Activated CD8-positive, alpha-beta memory T cell treated with anti-CD3 and anti-CD28 coated beads, Interleukin-2, amount 50 U/mL, for 1 hour (primary cell): Measurements from ENCODE around the gene PREB.
"Not testable (repeated sequence)": the region's sequence is repeated elsewhere in the genome, so short reads cannot be mapped to it uniquely, and the experiment has no call there.

Experiments used
- DNase-seq: peaks from one replicate; pipeline ENCODE4 v3.0.0-alpha.2; 2020; ENCODE audit errors: extremely low read depth

Gene PREB, protein sequence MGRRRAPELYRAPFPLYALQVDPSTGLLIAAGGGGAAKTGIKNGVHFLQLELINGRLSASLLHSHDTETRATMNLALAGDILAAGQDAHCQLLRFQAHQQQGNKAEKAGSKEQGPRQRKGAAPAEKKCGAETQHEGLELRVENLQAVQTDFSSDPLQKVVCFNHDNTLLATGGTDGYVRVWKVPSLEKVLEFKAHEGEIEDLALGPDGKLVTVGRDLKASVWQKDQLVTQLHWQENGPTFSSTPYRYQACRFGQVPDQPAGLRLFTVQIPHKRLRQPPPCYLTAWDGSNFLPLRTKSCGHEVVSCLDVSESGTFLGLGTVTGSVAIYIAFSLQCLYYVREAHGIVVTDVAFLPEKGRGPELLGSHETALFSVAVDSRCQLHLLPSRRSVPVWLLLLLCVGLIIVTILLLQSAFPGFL

DNA sequence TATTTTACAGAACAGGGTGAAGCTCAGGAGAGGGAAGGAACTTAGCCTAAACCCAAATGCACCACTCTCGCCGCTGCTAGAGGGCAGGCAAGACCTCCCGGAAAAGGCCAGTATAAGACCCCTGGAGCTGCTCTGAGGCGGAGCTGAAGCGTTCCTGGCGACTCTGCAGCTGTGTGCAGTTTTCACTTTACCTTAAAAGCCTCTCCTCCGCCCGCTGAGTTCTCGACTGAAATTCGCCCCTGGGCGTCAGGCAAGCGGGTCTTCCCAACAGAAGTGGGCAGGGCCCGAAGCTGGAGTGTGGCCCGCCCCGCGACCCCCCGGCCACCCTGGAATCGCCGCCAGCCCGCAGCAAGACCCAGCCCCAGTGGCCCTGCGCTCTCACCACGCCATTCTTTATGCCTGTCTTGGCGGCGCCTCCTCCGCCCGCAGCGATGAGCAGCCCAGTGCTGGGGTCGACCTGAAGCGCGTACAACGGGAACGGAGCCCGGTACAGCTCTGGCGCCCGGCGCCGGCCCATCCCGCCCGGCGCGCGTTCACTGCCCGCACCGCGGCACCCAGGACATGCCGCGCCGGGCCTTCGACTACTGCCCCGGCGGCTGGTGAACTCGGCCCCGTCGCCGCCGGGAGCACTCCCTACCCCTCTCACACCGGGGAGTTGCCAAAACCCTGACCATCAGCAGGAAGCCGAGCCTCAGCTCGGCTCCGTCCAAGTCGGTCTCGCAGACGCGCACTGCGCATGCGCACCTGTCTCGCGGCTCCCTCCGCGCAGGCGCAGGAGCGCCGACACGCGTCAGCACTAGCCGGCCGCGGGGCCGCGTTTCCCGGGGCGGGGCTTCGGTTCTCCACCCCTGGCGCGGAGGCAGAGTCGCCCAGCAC is at the start of gene PREB:
PREB (minus strand) TSS at position 732 of the 876 bp plus-strand sequence; CDS start at position 517, 215 bp downstream.
- DNase-seq, result peak; percentile 83

DNA sequence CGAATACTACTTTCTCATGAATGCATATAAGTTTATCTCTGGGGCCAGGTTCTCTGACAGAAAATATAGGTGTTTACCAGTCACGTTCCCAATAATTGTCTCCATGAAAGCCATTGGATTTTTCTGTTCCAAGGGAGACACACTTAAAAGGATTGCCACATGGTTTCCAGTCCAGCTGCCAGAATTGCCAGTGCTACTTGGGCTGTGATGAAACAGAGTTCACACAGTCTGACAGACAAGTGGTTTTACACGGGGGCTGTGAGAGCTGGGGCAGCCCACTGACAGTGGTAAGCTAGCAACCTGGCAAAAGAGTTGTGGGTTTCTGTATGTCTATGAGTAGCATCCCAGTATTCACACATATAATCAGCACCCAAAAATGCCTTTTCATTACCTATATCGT is 49.7 kb upstream of the PREB start:
- DNase-seq, result no peak

DNA sequence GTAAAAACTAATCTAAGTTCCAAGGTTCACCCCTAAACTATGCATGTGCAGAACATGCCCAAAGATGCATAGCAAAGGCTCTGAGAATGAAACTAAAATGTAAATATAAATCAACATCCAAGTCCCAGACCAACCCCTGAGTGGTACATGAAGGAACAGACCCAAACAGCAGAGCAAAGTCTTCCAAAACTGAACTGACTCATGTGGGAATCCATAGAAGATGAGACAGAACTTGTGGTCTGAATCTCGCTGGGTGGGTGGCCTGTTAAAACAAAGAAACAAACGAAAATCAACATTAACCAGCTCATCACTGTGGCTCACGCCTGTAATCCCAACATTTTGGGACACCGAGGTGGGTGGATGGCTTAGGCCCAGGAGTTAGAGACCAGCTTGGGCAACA is 47.9 kb upstream of the PREB start:
- DNase-seq, result no peak

DNA sequence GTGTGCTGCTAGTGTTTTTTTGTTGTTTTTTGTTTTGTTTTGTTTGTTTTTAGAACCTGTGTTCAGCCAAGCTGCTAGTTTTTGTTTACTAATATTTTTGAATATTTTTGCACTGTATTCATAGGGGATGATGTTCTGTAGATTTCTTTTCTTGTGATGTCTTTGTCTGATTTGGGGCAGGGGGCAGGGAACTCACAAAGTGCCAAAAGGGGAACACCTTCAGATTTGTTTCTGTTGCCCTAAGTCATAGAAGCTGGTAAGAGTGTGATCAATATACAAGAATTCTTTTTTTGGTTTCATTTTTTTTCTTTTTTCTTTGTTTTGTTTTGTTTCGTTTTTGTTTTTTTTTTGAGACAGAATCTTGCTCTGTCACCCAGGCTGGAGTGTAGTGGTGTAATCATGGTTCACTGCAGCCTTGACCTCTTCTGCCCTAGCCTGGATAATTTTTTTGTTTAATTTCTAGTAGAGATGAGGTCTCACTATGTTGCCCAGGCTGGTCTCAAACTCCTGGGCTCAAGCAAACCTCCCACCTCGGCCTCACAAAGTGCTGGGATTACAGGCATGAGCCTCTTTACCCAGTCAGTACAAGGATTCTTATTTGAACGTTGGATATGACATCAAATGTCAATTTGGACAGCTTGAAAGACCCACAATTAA is 45.0 kb upstream of the PREB start:
- no peak for DNase-seq

DNA sequence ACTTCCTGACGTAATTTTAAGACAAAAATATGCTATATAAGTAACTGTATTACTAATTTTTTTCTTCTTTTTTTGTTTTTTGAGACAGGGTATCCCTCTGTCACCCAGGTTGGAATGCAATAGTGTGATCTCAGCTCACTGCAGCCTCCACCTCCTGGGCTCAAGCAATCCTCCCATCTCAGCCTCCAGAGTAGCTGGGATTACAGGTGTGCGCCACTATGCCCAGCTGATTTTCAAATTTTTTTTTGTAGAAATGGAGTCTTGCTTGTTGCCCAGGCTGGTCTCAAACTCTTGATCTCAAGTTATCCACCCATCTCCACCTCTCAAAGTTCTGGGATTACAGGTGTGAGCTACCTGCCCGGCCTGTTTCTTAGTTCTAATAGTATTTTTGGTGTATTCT is 44.0 kb upstream of the PREB start:
- DNase-seq, result no peak

DNA sequence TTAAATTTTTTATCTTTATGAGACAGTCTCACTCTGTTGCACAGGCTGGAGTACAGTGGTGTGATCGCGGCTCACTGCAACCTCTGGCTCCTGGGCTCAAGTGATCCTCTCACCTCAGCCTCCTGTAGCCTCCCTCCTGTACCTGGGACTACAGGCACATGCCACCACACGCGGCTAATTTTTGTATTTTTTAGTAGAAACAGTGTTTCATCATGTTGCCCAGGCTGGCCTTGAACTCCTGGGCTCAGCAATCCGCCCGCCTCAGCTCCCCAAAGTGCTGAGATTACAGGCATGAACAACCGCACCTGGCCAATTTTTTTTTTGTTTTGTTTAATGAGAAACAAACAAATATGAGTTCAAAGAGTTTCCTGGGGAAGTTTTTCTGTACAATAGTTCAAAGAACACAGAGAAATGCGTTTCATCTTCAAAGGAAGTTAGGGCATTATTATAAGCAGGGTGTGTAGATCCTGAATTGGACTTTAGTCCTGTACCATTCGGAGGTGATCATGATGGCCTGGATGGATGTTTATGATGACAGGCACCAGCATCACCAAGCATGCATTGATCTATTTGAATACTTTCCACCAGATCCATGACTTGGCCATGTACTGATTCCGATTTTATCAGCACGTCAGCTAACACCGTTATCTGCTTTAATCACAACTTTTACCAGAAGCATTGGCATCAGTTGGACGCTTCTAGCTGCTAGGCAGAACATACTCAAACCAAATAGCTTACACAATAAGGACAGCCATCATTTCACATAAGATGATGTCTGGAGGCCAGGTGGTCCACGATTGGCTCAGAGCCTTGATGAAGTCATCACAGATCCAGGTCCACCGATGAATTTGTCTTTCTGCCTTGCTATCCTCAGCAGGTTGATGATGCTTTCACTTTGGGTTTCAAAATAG is 43.3 kb upstream of the PREB start:
- DNase-seq, result no peak

DNA sequence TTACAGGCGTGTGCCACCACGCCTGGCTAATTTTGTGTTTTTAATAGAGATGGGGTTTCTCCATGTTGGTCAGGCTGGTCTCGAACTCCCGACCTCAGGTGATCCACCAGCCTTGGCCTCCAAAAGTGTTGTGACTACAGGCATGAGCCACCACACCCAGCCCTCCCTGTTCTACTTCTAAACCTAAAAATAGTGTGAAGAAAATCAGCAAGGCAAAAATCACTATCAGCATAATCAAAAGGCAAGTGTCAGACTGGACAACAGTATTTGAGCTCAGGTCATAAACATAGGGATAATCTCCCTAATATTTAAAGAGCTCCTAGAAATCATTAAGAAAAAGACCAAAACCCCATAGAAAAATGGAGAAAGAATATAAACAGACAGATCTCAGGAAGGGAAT is 41.3 kb upstream of the PREB start:
- not testable (repeated sequence) for DNase-seq

DNA sequence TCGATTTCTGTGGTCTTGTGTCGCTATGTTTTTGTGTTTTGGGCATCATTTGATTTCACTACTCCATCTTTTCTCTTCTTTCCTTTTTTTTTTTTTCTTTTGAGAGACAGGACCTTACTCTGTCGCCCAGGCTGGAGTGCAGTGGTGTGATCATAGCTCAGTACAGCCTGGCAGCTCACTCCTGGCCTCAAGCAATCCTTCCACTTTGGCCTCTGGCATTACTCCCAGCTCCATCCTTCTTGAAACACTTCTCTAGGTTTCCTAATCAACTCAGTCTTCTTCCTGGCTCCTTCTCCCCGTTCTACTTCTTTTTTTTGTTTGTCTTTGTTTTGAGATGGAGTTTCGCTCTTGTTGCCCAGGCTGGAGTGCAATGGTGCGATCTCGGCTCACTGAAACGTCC is 40.9 kb upstream of the PREB start:
- no peak for DNase-seq

DNA sequence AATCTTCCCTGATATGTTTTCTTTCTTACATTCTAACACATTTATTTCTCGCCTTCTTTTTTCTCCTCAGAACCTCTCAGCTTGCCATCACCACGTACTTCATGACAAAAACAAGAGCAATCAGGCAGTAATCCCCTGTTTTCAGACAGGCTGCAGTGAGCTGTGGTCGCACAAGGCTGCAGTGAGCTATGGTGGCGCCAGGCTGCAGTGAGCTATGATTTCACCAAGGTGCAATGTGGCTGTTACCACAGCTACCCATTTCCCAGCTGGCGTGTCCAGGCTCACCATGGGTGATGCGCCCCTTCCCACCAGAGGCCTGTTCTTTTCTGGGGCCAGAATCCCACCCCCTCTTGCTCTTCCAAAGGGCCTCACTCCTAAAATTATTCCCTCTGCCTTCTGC is 40.2 kb upstream of the PREB start:
- DNase-seq, result no peak

DNA sequence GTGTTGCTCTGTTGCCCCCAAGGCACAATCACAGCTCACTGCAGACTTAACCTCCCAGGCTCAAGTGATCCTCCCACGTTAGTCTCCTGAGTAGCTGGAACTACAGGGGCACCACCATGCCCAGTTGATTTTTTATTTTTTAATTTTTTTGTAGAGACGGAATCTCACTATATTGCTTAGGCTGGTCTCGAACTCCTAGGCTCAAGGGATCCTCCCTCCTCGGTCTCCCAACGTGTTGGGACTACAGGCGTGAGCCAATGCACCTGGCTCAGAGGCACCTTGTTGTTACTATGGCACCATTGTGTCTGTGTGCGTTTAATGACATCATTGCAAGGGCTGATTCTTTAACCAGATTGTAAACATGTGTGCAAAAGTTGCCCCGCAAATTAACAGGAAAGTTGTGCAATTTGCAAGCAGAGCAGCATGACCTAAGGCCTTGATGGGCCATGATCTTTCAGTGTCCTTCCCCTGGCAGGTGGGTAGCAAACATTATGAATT is 37.0 kb upstream of the PREB start:
- no peak for DNase-seq

DNA sequence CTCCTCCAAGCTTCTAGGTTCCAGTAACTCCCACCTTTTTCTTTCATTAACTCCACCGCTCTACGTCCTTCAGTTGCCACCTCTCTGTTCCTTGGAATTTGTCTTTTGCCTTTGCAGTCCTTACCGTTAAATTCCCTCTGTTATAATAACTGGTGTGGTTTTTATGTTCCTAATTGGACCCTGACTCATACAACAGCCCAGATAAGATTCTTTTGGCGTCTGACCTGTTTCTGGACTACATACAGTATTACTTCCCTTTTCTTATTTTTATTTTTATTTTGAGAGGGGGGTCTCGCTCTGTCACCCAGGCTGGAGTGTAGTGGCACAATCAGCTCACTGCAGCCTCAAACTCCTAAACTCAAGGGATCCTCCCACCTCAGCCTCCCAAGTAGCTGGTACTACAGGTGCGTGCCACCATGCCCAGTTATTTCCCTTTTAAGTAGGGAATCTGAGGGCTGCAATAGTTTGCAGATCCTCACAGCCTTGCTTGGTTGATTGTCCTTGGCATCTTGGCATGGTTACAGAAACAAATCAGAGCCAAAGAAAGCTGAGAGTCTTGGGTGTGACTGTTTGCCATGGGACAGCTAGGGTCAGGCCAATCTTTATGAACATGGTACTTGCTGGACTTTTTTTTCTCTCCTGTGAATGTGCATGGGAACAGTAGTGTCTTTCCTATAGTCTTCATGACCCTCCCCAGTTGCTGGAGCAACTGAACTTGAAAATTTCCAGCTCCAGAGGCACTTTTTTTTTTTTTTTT is 36.3 kb upstream of the PREB start:
- DNase-seq, result no peak

DNA sequence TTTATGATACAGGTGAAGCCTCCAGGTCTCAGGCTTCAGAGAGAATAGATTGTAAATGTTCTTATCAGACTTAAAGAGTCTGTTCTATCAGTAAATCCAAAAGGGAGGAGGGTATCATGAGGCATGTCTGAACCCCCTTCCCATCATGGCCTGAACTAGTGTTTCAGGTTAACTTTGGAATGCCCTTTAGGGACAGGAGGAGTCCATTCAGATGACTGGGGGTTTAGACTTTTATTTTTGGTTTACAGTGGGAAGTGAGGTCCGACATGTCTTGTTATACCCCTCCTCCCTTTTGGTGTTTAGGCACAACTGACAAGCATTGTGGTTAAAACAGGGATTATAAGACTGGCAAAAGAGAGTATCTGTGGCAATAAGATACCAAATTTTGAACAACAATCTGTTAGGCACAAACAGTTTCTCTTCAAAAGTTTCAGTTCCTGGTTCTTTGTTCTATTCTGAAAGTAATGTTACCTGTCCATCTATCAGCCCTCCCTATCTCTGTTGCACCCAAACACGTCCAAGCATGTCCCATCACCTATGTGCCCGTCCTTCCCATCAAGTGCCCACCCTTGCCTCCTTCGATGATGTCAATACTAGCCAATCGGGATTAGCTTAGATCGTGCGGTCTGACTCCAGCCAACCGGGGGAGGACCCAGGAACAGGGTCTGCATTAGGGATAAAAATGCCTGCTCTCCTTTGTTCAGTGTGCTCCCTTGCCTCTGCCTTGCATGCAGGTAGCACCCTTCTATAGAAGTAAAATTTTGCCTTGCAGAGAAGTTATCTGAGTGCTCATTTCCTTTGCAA is 30.7 kb upstream of the PREB start:
- no peak for DNase-seq

DNA sequence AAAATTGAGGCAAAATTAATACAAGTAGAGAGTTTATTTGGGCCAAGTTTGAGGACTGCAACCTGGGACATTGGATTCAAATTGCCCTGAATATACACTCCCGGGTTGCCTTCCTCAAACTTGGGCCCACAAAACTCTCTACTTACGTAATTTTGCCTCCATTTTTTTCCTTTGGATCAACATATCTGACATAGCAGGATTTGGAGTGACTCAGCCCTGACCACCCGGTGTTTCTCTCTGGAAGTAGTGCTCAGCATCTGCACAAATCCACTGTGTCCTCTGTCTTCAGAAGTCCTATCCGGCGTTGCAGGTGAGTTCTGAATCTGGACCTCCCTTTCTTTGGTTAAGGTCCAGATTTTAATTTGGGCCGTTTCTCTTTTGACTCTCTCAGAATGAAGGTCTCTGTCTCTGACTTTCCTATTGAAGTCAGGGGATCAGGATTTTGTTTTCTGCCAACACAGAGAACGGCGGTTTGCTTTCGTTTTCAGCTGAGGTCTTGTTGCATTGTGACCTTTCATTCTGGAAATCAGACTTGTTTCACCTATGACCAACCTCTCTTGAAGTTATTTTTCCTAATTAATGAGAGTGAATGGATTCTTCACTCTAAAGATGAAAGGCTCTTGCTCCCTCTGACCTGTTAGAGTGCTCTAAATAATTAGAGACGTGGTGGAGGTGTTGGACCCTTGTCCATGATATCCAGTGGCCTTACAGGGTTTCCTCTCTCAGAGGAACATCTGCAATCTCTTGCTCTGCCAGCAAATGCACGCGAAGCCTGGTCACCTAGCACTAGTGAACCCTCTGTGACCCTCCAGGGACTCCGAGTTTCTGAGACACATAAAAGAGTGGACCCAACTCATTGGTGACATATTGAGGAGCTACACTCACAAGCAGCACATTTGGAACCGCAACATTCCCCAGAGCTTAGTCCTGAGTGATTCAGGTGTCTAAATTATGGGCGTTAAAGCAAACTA is 28.0 kb upstream of the PREB start:
- no peak for DNase-seq

DNA sequence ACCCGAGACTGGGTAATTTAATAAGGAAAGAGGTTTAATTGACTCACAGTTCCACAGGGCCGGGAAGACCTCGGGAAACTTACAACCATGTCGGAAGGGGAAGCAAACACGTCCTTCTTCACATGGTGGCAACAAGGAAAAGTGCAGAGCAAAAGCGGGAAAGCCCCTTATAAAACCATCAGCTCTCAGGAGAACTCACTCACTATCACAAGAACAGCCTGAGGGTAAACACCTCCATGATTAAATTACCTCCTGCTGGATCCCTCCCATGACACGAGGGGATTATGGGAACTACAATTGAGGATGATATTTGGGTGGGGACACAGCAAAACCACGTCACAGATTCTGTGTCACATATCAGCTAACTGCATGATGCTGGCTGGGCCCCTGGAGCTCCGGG is 25.8 kb upstream of the PREB start:
- DNase-seq, result no peak

DNA sequence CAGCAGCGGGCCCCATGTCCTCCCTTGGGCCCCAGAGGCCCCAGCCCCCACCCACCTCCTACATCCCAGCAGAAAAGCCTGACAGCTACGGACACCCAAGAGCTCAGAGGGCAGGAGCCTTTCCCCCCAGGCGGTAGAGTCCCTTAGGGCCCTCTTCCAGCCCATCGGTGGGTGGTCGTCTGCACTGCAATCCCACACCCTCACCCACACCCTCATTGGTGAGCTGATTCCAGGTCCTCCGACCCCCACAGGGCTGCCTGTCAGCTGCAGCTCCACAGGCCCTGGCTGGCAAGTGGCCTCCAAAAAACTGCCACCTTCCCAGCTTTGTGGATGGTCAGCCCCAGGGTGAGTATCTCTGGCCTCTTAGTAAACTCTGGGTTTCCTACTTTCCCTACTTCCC is 24.8 kb upstream of the PREB start:
- DNase-seq, result no peak

DNA sequence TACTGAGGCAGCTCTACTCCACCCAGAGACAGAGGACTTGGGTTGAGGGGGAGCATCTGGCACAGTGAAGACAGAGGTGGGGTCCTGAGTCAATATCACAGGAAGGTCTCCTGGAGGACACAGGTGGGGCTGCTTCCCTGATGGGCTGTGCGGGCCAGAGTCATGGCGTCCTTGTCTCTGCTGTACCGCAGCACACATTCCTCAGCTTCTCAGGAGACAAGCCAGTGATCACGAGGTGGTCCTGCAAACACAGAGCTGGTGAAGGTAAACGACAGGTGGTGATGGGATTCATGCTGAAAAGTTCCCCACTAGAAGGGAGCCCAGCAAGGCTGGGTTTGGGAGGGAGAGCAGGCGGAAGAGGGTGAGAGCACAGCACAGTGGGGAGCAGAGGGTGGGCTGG is 24.0 kb upstream of the PREB start:
- no peak for DNase-seq

DNA sequence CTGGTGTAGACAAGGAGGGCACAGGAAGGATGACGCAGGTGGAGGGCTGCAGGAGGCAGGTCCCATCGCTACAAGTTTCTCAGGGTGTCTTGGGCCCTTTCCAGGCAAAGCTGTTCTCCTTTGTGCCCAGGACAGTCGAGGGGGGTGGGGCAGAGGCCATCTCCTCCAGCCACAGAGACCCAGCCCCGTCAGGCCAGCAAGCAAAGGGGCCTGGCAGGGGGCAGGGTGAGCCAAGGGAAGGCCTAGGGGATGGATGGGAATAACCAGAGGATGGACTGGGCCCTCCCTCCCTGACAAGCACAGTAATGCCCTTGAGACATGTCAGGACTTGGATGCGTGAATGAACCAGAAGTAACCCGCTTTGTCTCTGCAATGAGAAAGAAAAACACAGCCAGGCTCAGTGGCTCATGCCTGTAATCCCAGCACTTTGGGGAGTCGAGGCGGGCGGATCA is 20.7 kb upstream of the PREB start:
- no peak for DNase-seq

DNA sequence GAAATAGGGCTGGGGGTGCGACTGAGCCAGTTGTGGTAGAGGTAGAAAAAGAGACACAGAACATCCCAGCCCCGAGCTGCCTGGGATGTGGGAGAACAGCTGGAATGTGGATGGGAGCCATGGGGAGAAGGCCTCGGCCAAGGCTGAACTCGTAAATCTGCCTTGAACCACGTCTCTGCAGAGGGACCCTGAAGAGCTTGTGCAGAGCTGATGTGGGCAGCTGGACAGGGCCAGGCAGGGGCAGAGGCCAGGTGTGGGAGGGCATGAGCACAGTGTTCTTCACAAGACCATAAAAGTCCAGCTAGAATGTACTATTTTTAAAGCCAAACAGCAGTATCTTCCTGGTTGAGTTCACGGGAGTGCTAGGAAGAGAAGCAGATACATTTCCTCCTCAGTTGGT is 20.1 kb upstream of the PREB start:
- no peak for DNase-seq
